Esophagus (tissue), 2 donors: ENCODE results near the gene UTP25. TPM values are rescaled to one million over a fixed set of nuclear protein-coding genes. Genes with fewer than 3 reads are reported as not detected.
A peak's percentile ranks its signal among the peaks of the same experiment; 100 is the strongest.

Experiments used
- H3K27ac ChIP-seq, 2 donors: one replicate each; pipeline ENCODE4 v1.5.1; 2013; ENCODE audit warnings: low read depth in 2 of 2, mild to moderate bottlenecking in 2 of 2, inconsistent platforms in 1 of 2, low read length in 1 of 2, moderate library complexity in 1 of 2
- H3K27me3 ChIP-seq, 2 donors: one replicate each; pipeline ENCODE4 v1.6.1; 2013; ENCODE audit warnings: low read length in 2 of 2, control low read depth in 1 of 2, mild to moderate bottlenecking in 1 of 2; ENCODE audit not compliant: insufficient read depth in 2 of 2, control insufficient read depth in 1 of 2
- H3K36me3 ChIP-seq, 2 donors: one replicate each; pipeline ENCODE4 v1.6.1; 2013; ENCODE audit warnings: low read length in 1 of 2; ENCODE audit not compliant: control insufficient read depth in 2 of 2, insufficient read depth in 2 of 2
- H3K4me1 ChIP-seq, 2 donors: one replicate each; pipeline ENCODE4 v1.6.1; 2013; ENCODE audit warnings: low read length in 1 of 2; ENCODE audit not compliant: control insufficient read depth in 2 of 2, insufficient read depth in 2 of 2
- H3K4me3 ChIP-seq, 2 donors: one replicate each; pipeline ENCODE4 v1.5.1; 2013; ENCODE audit warnings: low read length in 2 of 2, mild to moderate bottlenecking in 2 of 2, low read depth in 1 of 2, moderate library complexity in 1 of 2
- H3K9me3 ChIP-seq, 2 donors: one replicate each; pipeline ENCODE4 v1.6.1; 2013; ENCODE audit warnings: mild to moderate bottlenecking in 2 of 2, low read depth in 1 of 2, low read length in 1 of 2, moderate library complexity in 1 of 2; ENCODE audit not compliant: control insufficient read depth in 2 of 2, insufficient read depth in 1 of 2
- WGBS, 2 donors: extraction: QIAGEN DNeasy Blood & Tissue Kit; methylation state at CpG; one replicate each; pipeline ENCODE4 v1.1.7; 2013; 5-methylcytosine and 5-hydroxymethylcytosine counted together
- polyA plus RNA-seq, 2 donors: library from polyadenylated mRNA; stranded (reverse); fragments of 200-250 nt; gene quantifications; one replicate each; pipeline ENCODE4 v1.2.3, GENCODE V29; 2013
- donor health status: healthy with polysubstance abuse.
- donor health status: Bipolar disorder and iron deficiency.

Gene UTP25, protein sequence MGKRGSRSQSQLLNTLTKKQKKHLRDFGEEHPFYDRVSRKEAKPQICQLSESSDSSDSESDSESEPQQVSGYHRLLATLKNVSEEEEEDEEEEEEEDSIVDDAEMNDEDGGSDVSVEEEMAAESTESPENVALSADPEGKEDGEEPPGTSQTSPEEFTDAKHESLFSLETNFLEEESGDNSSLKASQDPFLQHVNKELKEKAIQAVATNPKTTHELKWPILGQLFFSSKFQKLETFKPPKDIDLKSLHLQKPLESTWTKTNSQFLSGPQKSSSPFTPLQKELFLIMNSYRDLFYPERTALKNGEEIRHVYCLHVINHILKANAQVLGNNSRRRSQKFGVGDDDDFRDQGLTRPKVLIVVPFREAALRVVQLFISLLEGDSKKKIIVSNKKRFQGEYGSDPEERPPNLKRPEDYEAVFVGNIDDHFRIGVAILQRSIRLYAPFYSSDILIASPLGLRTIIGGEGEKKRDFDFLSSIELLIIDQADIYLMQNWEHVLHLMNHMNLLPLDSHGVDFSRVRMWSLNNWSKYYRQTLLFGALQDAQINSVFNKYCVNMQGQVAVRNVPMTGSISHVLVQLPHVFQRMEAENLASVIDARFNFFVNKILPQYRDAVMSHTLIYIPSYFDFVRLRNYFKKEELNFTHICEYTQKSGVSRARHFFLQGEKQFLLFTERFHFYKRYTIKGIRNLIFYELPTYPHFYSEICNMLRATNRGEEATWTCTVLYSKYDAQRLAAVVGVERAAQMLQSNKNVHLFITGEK
- polyA plus RNA-seq, result 1 to 10 TPM; 1.3 to 2.4 TPM

GRCh38 chr1:209827384-209828262 lies at the start of gene UTP25:
Gene UTP25 (plus strand): TSS chr1:209827972. CDS start chr1:209828064, 92 bp downstream.
- peak within 1 kb of the TSS; percentile 70 to 82 for H3K27ac ChIP-seq
- H3K4me1 ChIP-seq, result no peaks in the 10 kb centered on the region
- H3K4me3 ChIP-seq, result peak within 1 kb of the TSS; percentile 81 to 89
- H3K27me3 ChIP-seq, result no peaks in the 10 kb centered on the region
- no peaks in the 10 kb centered on the region for H3K9me3 ChIP-seq
- WGBS, 2 donors, result 17 to 19% methylated on average over 51 of the region's 51 CpGs
- peaks cover 0 to 2% of the 10 kb centered on the region in 2 donors for H3K36me3 ChIP-seq

DNA sequence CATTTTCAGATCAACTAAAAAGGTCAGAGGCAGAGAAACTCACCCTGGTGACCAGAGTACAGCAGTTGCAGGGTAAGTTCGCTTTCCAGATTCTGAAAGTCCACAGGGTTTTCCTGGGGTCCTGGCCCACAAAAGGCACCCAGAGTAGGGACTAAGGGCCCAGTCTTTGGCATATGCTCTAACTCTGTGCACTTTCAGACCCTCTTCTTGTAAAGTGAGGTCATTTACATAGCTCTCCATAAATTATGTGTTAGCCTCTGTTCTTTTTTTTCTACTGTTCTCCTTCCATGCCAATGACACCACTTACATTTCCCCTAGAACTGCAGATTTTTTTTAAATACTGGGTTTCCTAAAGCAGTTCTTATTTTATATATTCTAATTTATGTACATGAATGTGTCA lies 49.7 kb upstream of the UTP25 start:
- peaks cover 0 to 4% of the 10 kb centered on the region in 2 donors for H3K36me3 ChIP-seq
- WGBS, 2 donors, result 99 to 100% methylated on average over 1 of the region's 1 CpG
- no peak overlapping the region for H3K4me3 ChIP-seq
- H3K27ac ChIP-seq, result no peak overlapping the region
- H3K27me3 ChIP-seq, result no peaks in the 10 kb centered on the region
- no peaks in the 10 kb centered on the region for H3K4me1 ChIP-seq
- H3K9me3 ChIP-seq, result no peaks in the 10 kb centered on the region

- Histone ChIP-seq H3K4me3 (no peak overlapping the region), H3K27ac (no peak overlapping the region), H3K27me3 (no peaks in the 10 kb centered on the region), H3K4me1 (no peaks in the 10 kb centered on the region), H3K9me3 (no peaks in the 10 kb centered on the region), H3K36me3 (peaks cover 0 to 4% of the 10 kb centered on the region in 2 donors)
- 61 to 80% methylated on average over 4 of the region's 4 CpGs for WGBS, 2 donors
These were observed 47.5 kb upstream of the UTP25 start for GRCh38 chr1:209780268-209780667.

GRCh38 chr1:209783386-209783785 lies 44.4 kb upstream of the UTP25 start:
- Histone ChIP-seq H3K27ac (no peak overlapping the region), H3K9me3 (no peaks in the 10 kb centered on the region), H3K27me3 (no peaks in the 10 kb centered on the region), H3K36me3 (peaks cover 0 to 4% of the 10 kb centered on the region in 2 donors), H3K4me3 (peak overlapping the region in 1 of 2 donors; percentile 81), H3K4me1 (peaks cover 0 to 3% of the 10 kb centered on the region in 2 donors)
- 57 to 63% methylated on average over 6 of the region's 6 CpGs for WGBS, 2 donors

DNA sequence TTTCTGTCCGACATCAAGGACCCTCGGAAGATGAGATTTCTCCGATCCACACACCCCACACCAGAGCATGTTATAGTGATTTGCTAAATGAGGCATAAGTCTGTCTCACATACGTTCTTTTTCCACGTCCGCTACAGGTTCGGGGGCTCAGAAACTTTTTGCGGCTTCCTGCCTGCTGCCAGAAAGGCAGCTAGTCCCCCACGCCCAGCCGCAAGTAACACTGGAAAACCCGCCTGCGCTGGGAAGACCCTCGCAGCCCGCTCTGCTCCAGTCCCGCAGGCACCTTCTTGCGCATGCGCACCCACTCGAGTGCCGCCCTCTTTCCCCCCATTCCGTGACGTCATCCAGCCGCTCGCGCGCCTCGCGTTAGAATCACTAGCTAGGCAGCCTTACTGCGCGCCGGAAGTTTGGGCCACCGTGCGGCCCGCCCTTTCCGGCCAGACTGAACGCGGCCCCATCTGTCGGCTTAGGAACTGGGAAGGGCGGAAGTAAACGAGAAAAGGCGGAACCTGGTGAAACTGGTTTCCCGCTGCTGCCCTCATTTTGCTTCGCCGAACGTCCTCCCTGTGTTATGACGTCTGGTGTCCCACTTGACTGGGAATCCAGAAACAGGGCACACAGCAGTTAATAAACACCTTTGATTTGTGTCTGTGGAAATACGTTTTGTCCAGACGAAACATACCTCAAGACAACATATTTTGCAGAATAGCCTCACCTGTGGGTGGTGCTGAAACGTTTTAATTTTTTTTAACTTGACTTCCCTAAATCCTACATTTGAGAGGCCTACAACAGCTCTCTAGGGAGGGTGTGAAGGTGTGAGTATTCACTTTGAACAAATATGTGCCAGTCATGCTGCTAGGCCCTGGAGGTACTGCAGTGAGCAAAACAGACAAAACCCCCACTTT lies 43.3 kb upstream of the UTP25 start, which contains the start of gene C1orf74:
TSS of gene C1orf74 (minus strand) at position 295 of the 905 bp plus-strand sequence. CDS start 925 bp downstream, outside the sequence.
- Histone ChIP-seq H3K4me3 (peak within 1 kb of the TSS; percentile 66 to 81), H3K27me3 (no peaks in the 10 kb centered on the region), H3K27ac (peak within 1 kb of the TSS; percentile 91 to 96), H3K36me3 (peaks cover 0 to 7% of the 10 kb centered on the region in 2 donors), H3K9me3 (no peaks in the 10 kb centered on the region), H3K4me1 (peaks cover 0 to 3% of the 10 kb centered on the region in 2 donors)
- WGBS, 2 donors, result 2 to 3% methylated on average over 48 of the region's 48 CpGs

GRCh38 chr1:209785592-209785991 lies 42.2 kb upstream of the UTP25 start:
- H3K36me3 ChIP-seq, result peaks cover 0 to 11% of the 10 kb centered on the region in 2 donors
- peaks cover 0 to 3% of the 10 kb centered on the region in 2 donors for H3K4me1 ChIP-seq
- no peak overlapping the region for H3K4me3 ChIP-seq
- no peaks in the 10 kb centered on the region for H3K27me3 ChIP-seq
- peak overlapping the region; percentile 85 to 91 for H3K27ac ChIP-seq
- no peaks in the 10 kb centered on the region for H3K9me3 ChIP-seq
- 92 to 95% methylated on average over 4 of the region's 4 CpGs for WGBS, 2 donors

DNA sequence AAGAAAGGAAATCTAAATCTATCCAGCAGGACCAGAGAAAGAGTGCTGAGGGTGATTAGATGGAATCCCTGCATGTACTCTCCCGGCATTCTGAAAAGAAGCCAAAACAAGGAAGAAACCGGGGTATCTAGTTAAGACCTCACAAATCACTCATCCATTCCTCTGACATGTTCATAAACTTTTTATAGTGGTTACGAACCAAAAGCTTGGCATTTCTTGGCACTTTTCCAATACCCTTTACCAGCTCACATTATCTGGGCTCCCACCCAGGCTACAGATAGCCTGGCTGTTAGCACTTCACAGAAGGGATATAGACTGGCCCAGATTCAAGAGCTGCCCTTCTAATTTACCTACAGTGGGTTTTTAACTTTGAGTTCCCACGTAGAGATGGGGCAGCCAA lies 41.6 kb upstream of the UTP25 start:
- WGBS, 2 donors, result 40% methylated on average over 4 of the region's 4 CpGs
- Histone ChIP-seq H3K27ac (peak overlapping the region; percentile 10 to 63), H3K36me3 (peaks cover 0 to 16% of the 10 kb centered on the region in 2 donors)

GRCh38 chr1:209787551-209787950 lies 40.2 kb upstream of the UTP25 start:
- H3K27ac ChIP-seq, result peak overlapping the region; percentile 70 to 93

More for the DNA sequence above, 41.6 kb upstream of the UTP25 start:
- H3K4me1 ChIP-seq, result peaks cover 0 to 3% of the 10 kb centered on the region in 2 donors
- no peaks in the 10 kb centered on the region for H3K27me3 ChIP-seq
- H3K4me3 ChIP-seq, result no peak overlapping the region
- H3K9me3 ChIP-seq, result no peaks in the 10 kb centered on the region

More at GRCh38 chr1:209787551-209787950, 40.2 kb upstream of the UTP25 start:
- Histone ChIP-seq H3K27me3 (no peaks in the 10 kb centered on the region), H3K36me3 (peaks cover 0 to 14% of the 10 kb centered on the region in 2 donors), H3K9me3 (no peaks in the 10 kb centered on the region), H3K4me1 (peaks cover 3% of the 10 kb centered on the region in 2 donors), H3K4me3 (no peak overlapping the region)
- WGBS, 2 donors, result 35 to 38% methylated on average over 2 of the region's 2 CpGs
